Measurements from ENCODE around the gene RTBDN.

DNA sequence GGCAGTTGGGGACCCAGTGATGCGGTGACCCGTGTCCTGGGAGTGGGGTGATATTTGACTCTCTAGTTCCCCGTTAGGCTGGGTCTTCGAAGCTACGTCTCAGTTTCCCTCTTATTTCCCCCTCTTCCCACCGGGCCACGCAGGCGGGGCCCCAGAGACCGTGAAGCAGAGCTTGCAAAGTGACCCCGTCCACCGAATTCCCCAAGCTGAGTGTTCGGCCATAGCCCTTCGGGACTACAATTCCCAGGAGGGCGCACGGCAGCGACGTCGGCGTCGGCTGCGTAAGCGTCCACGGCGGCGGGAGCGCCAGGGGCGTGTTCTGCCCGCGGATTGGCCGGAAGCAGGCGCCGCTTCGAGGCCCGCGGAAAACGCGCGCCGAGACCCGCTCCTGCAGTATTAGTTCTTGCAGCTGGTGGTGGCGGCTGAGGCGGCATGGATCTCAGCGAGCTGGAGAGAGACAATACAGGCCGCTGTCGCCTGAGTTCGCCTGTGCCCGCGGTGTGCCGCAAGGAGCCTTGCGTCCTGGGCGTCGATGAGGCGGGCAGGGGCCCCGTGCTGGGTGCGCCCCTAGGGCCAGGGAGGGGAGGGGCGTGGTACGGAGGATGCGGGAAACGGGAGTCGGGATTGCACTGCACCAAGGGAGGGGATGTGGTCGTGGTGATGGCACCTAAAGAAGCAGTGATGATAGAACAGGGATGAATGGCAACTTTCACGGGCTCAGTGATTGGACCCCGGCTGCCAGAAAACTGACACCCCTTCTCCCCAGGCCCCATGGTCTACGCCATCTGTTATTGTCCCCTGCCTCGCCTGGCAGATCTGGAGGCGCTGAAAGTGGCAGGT is 27.9 kb downstream of the RTBDN start, which contains the start of gene RNASEH2A:
- no peak for TF ChIP-seq EZH2 (IDR thresholded peaks at IDR 0.05; ENCODE audit: insufficient read depth, poor library complexity, severe bottlenecking)
- no peak for TF ChIP-seq EZH2phosphoT487 (IDR thresholded peaks at IDR 0.05; ENCODE audit: insufficient read depth, low read depth)
